NOMO-1 treated with DMSO at 0.1 percent for 48 hours (cell line): ENCODE measurements around the gene ANKRD13C.

Experiments used
- DNase-seq: peaks from one replicate; lab custom pipeline; 2025; ENCODE audit not compliant: unreplicated experiment; lab: John Stamatoyannopoulos, UW

Gene ANKRD13C

GRCh38 chr1:70299472-70299871 lies 55.0 kb downstream of the ANKRD13C start:
- no peak for DNase-seq

- no peak for DNase-seq
Observed at GRCh38 chr1:70295749-70296148, 58.8 kb downstream of the ANKRD13C start.

- no peak for DNase-seq
Observed at GRCh38 chr1:70293186-70293843, 61.2 kb downstream of the ANKRD13C start.

DNA sequence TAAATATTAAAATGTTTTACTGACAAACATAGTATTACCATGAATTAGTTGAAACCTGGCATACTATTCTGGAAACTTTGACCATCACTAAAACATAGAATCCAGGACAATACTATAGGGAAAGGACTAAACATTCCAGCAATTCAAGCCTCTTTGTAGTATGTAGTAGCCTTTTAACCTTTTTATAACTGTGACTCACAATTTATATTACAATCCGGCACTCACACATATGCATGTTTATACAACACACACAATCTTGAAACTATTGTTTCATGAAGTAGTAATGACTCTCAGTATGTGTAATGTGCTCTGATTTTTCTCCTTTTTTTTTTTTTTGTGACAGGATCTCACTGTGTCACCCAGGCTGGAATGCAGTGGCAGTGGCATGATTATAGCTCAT lies 64.3 kb downstream of the ANKRD13C start:
- DNase-seq = no peak

- no peak for DNase-seq
Observed at GRCh38 chr1:70288166-70288565, 66.4 kb downstream of the ANKRD13C start.

DNA sequence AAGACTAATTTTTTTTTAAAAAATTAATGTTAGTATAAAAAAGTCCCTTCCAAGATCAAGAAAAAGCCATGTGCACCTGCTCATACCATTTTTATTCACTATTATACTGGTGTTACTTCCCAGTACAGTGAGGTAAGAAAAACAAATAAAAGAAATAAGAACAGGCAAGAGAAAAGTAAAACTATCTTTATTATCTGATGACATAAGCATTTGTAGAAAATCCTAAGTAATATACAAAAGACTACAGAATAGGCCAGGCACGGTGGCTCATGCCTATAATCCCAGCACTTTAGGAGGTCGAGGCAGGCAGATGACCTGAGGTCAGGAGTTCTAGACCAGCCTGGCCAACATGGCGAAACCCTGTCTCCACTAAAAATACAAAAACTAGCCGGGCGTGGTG lies 68.1 kb downstream of the ANKRD13C start:
- DNase-seq = no peak

GRCh38 chr1:70284366-70284765 lies 70.2 kb downstream of the ANKRD13C start:
- no peak for DNase-seq

DNA sequence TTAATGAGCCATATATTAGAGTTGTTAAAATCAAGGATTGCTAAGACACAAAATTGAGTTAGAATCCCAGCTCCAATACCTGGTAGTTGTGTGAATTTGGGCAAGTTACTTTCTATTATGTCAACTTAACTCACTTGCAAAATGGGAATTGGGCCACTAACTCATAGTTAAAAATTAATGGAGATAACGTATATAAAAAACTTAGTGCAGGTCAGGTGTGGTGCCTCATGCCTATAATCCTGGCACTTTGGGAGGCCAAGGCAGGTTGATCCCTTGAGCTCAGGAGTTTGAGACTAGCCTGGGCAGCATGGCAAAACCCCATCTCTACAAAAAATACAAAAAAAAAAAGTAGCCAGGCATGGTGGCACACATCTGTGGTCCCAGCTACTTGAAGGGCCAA lies 75.8 kb downstream of the ANKRD13C start:
- DNase-seq = no peak

DNA sequence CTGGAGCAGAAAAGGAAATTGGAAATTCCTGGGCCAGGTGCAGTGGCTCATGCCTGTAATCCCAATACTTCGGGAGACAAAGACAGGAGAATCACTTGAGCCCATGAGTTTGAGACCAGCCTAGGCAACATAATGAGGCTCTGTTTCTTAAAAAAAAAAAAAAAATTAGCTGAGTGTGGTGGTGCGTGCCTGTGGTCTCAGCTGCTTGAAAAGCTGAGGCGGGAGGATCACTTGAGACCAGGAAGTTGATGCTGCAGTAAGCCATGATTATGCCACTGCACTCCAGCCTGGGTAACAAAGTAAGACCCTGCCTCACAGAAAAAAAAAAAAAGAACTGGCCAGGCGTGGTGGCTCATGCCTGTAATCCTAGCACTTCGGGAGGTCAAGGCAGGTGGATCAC lies 76.6 kb downstream of the ANKRD13C start:
- DNase-seq = no peak

DNA sequence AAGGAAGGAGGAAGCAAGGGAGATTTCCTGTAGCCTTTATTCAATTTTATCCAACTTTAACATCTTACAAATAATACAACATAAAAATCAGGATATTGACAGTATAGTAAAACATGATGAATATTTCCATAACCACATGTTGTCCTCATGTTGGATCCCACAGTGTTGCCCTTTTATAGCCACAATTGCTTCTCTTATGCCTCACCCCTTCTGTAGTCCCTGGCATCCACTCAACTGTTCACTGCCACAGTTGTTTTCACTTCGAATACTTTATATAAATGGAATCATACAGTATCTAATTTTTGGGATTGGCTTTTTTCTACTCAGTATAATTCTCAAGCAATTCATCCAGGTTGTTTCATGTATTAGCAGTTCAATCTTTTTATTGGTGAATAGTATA lies 88.6 kb downstream of the ANKRD13C start:
- no peak for DNase-seq

DNA sequence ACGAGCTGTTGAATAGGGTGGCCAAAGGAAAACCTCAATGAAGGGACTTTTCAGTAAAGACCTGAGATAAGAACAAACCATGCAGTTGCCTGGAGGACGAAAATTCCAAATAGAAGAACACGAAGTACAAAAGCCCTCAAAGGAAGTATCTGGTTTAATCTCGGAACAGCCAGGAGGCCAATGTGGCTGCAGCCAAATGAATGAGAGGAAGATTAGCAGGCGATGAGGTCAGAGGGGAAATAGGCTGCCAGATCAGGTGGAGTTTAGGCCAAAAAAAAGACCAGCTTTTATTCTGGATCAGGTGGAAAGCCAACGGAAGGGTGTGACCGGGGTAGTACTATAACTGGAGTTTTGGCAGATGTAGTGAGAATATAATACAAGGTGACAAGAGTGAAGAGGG lies 89.7 kb downstream of the ANKRD13C start:
- no peak for DNase-seq

DNA sequence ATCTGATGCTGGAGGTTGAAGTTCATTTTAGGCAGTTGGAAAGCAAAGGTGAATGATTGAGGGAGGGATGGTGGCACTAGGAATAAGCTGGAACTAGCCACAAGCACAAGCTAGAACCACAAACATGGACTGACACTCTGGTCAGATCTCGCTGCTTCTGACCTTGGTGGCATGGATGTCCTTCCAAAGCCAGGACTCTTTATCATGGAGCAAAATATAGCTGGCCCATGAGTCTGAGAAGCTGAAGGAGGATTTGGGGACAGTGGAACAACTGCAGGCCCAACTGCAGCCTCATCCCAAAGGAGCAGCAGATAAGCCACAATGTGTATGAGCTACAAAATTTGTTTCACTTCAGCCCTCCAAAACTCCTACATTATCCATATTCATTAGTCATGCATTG lies 97.9 kb downstream of the ANKRD13C start:
- DNase-seq = no peak

- DNase-seq = no peak
Observed at GRCh38 chr1:70248729-70249128, 105.8 kb downstream of the ANKRD13C start.

GRCh38 chr1:70247768-70248167 lies 106.8 kb downstream of the ANKRD13C start:
- no peak for DNase-seq

- no peak for DNase-seq
Observed at GRCh38 chr1:70247122-70247521, 107.4 kb downstream of the ANKRD13C start.

DNA sequence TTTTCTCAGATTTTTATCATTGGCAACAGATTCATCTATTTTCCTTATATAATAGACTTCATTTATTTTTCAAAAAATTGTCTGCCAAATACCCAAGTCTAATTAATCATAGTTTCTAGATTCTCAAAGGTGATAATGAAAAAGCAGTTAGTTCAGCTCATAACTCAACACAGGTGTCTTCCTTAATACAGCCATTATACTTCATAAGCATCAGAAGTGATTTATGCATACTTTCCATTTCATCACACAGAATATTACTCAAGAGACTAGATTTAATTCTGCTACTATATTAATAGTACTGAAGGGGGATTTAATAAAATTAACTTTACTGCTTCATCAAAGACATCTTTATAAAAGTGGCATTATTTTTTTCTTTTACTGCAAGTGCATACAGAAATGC lies 114.6 kb downstream of the ANKRD13C start:
- DNase-seq = no peak

GRCh38 chr1:70234733-70235132 lies 119.8 kb downstream of the ANKRD13C start:
- no peak for DNase-seq

DNA sequence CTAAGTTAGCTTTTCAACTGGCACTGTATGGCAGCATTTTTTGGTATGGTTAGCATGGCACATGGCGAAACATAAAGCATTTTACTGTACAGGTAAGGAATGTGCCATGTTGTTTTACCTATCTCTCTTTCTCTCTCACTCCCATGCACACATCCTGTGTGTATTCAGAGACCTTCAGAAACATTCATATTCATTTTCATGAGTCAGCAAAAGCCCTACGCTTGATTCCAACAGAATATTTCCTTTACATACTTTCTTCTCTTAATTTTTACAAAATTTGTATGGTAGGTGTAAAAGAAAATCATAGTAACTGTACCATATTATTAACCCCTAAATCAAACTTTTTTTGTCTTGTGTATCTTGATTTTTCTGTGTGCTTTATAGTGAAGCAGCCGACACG lies 123.0 kb downstream of the ANKRD13C start:
- DNase-seq = no peak

GRCh38 chr1:70228670-70229069 lies 125.9 kb downstream of the ANKRD13C start:
- DNase-seq = no peak

DNA sequence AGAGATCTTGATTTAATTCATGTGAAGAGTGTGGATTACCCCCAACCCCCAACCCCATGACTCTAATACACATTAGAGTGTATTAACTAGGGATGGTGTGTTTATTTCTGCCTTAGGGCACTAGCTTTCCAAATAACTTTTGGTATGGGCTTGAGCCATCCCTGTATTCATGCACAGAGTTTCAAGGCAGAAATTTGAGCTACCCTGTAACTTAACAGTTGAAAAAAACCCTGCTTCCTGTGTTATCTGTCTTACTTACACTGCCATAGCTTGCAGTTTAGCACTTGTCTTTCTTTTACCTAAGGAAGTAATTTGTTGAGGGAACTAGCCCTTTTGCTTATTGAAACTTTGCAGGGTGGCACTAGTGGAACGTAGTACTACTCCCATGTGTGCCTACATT lies 127.1 kb downstream of the ANKRD13C start:
- no peak for DNase-seq

DNA sequence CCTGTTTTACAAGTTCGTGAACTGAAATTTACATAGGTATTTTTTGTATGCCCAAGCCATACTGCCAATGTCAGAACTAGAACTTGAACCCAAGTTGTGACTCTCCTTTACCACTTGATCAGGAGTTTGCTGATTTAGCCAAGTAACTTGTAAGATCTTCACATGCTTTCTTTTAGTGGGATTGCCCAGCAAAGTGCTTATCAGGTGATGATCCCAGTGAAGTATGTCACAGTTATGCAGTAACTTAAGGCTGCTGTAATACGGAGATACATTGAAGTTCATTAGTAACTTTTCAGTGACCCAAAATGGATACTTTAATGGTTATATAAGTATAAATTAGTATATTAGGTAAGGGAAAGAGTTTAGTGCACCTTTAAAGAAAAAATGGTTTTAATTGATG lies 129.6 kb downstream of the ANKRD13C start:
- no peak for DNase-seq

DNA sequence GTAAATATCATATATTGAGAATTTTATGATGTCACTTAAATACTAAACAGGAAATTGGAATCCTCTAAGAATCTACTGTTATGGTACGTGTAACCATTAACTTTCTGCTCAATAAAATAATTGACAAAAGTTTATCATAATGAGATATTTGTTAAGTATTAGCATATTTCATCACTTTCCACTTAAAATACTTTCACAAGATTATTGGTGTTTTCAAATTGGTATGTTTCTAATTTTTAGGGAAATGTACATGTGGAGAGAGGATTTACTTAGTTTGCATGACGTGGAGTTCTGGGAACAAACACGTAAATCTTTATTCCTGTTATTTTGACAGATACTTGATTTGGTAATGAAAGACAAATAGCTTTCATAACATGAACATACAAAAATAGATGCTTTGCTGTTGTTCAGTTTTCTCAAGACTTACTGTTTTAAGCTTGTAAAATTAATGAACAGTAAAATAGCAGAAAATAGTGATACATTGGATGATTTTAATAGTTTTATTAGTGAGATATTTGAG lies 131.7 kb downstream of the ANKRD13C start:
- no peak for DNase-seq
